Upper lobe of right lung (tissue), 1 donor: ENCODE data around the gene SLC35F5. TPM values are rescaled to one million over a fixed set of nuclear protein-coding genes. Genes with fewer than 3 reads are reported as not detected.

Source experiments
- ATAC-seq: fragments of 200-7000 bp; cut with Tn5 transposase; one replicate; pipeline ENCODE4 v1.9.1; 2020; ENCODE audit warnings: mild to moderate bottlenecking, moderate library complexity
- DNase-seq: peaks from one replicate; pipeline ENCODE4 v3.0.0-alpha.2; 2020
- H3K27ac ChIP-seq: fragments of 200-600 bp; one replicate; pipeline ENCODE4 v1.8.0; 2022
- H3K27me3 ChIP-seq: fragments of 200-600 bp; one replicate; pipeline ENCODE4 v1.8.0; 2022; ENCODE audit warnings: mild to moderate bottlenecking
- H3K36me3 ChIP-seq: fragments of 200-600 bp; one replicate; pipeline ENCODE4 v1.8.0; 2022
- H3K4me1 ChIP-seq: fragments of 200-600 bp; one replicate; pipeline ENCODE4 v1.8.0; 2022
- H3K4me3 ChIP-seq: fragments of 200-600 bp; one replicate; pipeline ENCODE4 v1.8.0; 2022; ENCODE audit warnings: mild to moderate bottlenecking
- H3K9me3 ChIP-seq: fragments of 200-600 bp; one replicate; pipeline ENCODE4 v1.8.0; 2022
- intact Hi-C: fragments of 100-400 bp; cut with DNase I; formaldehyde crosslinking; loops from one replicate; pipeline ENCODE4 v1.11.0; 2022
- total RNA-seq: library from RNA; stranded (reverse); fragmentation: NEBNext Ultra II Directional; extraction: Animal tissue kit (Norgen Biotek cat#: 25700); gene quantifications from one replicate; pipeline ENCODE4 v1.2.1, GENCODE V29; 2021
- TF ChIP-seq, protein P1 (sequence below): fragments of 200-600 bp; IDR thresholded peaks from one replicate; pipeline ENCODE4 v1.8.0; 2022; ENCODE audit warnings: antibody characterized with exemption
- donor health status: DM: no; HTN: yes; CAD: no; lungs with severe emphysema.

Gene SLC35F5
- total RNA-seq, 1 donor from 2014 or later: 76.0 TPM

- no peaks in the 10 kb centered on the region for H3K36me3 ChIP-seq
- no peaks in the 10 kb centered on the region for H3K4me1 ChIP-seq
- DNase-seq: no peak
- TF ChIP-seq, protein P1, sequence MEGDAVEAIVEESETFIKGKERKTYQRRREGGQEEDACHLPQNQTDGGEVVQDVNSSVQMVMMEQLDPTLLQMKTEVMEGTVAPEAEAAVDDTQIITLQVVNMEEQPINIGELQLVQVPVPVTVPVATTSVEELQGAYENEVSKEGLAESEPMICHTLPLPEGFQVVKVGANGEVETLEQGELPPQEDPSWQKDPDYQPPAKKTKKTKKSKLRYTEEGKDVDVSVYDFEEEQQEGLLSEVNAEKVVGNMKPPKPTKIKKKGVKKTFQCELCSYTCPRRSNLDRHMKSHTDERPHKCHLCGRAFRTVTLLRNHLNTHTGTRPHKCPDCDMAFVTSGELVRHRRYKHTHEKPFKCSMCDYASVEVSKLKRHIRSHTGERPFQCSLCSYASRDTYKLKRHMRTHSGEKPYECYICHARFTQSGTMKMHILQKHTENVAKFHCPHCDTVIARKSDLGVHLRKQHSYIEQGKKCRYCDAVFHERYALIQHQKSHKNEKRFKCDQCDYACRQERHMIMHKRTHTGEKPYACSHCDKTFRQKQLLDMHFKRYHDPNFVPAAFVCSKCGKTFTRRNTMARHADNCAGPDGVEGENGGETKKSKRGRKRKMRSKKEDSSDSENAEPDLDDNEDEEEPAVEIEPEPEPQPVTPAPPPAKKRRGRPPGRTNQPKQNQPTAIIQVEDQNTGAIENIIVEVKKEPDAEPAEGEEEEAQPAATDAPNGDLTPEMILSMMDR: no peak
- no peaks in the 10 kb centered on the region for H3K27me3 ChIP-seq
- intact Hi-C loops: no loop called here
- no peak overlapping the region for H3K27ac ChIP-seq
- no peak for ATAC-seq
- no peaks in the 10 kb centered on the region for H3K9me3 ChIP-seq
- H3K4me3 ChIP-seq: no peak overlapping the region
Observed at GRCh38 chr2:113685471-113685870, 71.0 kb downstream of the SLC35F5 start.

DNA sequence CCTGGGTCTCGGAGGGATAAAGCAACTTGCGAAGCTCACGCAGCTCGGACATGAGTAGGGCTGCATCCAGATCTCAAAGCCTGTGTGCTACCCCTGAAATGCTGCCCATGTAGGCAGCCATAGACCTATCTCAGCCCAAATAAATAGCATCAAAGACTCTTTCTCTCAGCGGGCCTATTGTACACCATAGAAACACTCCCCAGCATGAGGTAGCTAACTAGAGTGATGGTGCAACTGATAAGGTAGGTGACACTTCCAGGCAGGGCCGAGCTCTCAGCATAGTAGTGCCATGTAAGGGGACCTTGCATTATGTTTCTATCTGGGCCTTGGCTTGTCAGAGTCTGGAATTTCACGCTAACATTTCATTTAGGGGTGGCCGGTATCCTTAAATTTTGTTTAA is 77.0 kb downstream of the SLC35F5 start:
- Histone ChIP-seq H3K36me3 (no peaks in the 10 kb centered on the region), H3K27ac (no peak overlapping the region), H3K27me3 (no peaks in the 10 kb centered on the region), H3K4me3 (no peak overlapping the region), H3K4me1 (no peaks in the 10 kb centered on the region), H3K9me3 (no peaks in the 10 kb centered on the region)
- intact Hi-C loops: no loop called here
- DNase-seq (no peak), ATAC-seq (no peak)
- TF ChIP-seq, protein P1: no peak

GRCh38 chr2:113677330-113677729 is 79.1 kb downstream of the SLC35F5 start:
- Histone ChIP-seq H3K4me1 (no peaks in the 10 kb centered on the region), H3K27ac (no peak overlapping the region), H3K36me3 (no peaks in the 10 kb centered on the region), H3K27me3 (no peaks in the 10 kb centered on the region), H3K4me3 (no peak overlapping the region), H3K9me3 (no peaks in the 10 kb centered on the region)
- ATAC-seq (no peak), DNase-seq (no peak)
- TF ChIP-seq, protein P1: no peak
- intact Hi-C loops: no loop called here

- Histone ChIP-seq H3K36me3 (no peaks in the 10 kb centered on the region), H3K27me3 (no peaks in the 10 kb centered on the region), H3K27ac (no peak overlapping the region), H3K4me3 (no peak overlapping the region), H3K9me3 (no peaks in the 10 kb centered on the region), H3K4me1 (no peaks in the 10 kb centered on the region)
- DNase-seq (no peak), ATAC-seq (no peak)
- TF ChIP-seq, protein P1: no peak
- intact Hi-C loops: no loop called here
Observed at GRCh38 chr2:113676623-113677266, 79.7 kb downstream of the SLC35F5 start.

GRCh38 chr2:113675875-113676274 is 80.6 kb downstream of the SLC35F5 start:
- intact Hi-C loops: no loop called here
- H3K27me3 ChIP-seq: no peaks in the 10 kb centered on the region
- H3K9me3 ChIP-seq: no peaks in the 10 kb centered on the region
- H3K36me3 ChIP-seq: no peaks in the 10 kb centered on the region
- no peak for ATAC-seq
- H3K4me1 ChIP-seq: no peaks in the 10 kb centered on the region
- H3K4me3 ChIP-seq: no peak overlapping the region
- DNase-seq: no peak
- TF ChIP-seq, protein P1: no peak
- no peak overlapping the region for H3K27ac ChIP-seq
